Panc1 (cell line): ENCODE measurements around the gene KMT5C. TPM values are rescaled to one million over a fixed set of nuclear protein-coding genes. Genes with fewer than 3 reads are reported as not detected.

Experiments
- ATAC-seq: fragments of 200-7000 bp; cut with Tn5 transposase; 2 replicates; pipeline ENCODE4 v1.9.1; 2020; ENCODE audit warnings: mild to moderate bottlenecking, moderate library complexity
- BruUV-seq: library from RNA; stranded (reverse); fragments of 400-500 nt; replicated peaks from 2 replicates; lab custom pipeline; 2021; lab: Mats Ljungman, UMichigan
- CTCF ChIA-PET: fragments of 300-600 bp; sonication (Branson Sonifier 250); formaldehyde crosslinking; loops from one replicate; lab custom pipeline; 2022; ENCODE audit warnings: antibody characterized with exemption; lab: Charles Lee
- POLR2A ChIA-PET: fragments of 300-600 bp; sonication (Branson Sonifier 250); formaldehyde crosslinking; loops from one replicate; lab custom pipeline; 2022; ENCODE audit warnings: antibody characterized with exemption; lab: Charles Lee
- DNase-seq: peaks from one replicate; pipeline ENCODE4 v3.0.0-alpha.2; 2010; ENCODE audit warnings: low read depth, low spot score
- H3K27ac ChIP-seq: 2 replicates; pipeline ENCODE4 v1.5.1; 2011; ENCODE audit warnings: mild to moderate bottlenecking, low read length, inconsistent platforms
- H3K27me3 ChIP-seq: fragments of 200-500 bp; sonication (Bioruptor generic); 2 replicates; pipeline ENCODE4 v1.6.0; 2014; ENCODE audit warnings: low read length, inconsistent platforms; ENCODE audit not compliant: control insufficient read depth, insufficient read depth
- H3K36me3 ChIP-seq: fragments of 200-500 bp; sonication (Bioruptor generic); 2 replicates; pipeline ENCODE4 v1.5.1; 2014; ENCODE audit warnings: inconsistent platforms, mild to moderate bottlenecking, low read length, moderate library complexity; ENCODE audit not compliant: control insufficient read depth, insufficient read depth
- H3K4me1 ChIP-seq: 2 replicates; pipeline ENCODE4 v1.5.1; 2011; ENCODE audit warnings: inconsistent platforms, mild to moderate bottlenecking, low read length, moderate library complexity; ENCODE audit not compliant: control insufficient read depth, insufficient read depth
- H3K4me3 ChIP-seq, 2 experiments: 2 replicates each; pipeline ENCODE4 v1.5.1; 2011 to 2012; ENCODE audit warnings: low read depth in 2 of 2, low read length in 2 of 2, mild to moderate bottlenecking in 2 of 2, inconsistent platforms in 1 of 2, moderate library complexity in 1 of 2
- H3K9me3 ChIP-seq: fragments of 200-500 bp; sonication (Bioruptor generic); 2 replicates; pipeline ENCODE4 v1.5.1; 2014; ENCODE audit warnings: low read depth, mild to moderate bottlenecking, inconsistent platforms, low read length, moderate library complexity; ENCODE audit not compliant: control insufficient read depth, insufficient read depth
- POLR2AphosphoS5 ChIP-seq: IDR thresholded peaks from 2 replicates; pipeline ENCODE4 v1.6.1; 2012; ENCODE audit warnings: mild to moderate bottlenecking, low read depth, low read length, moderate library complexity
- SIN3A ChIP-seq: IDR thresholded peaks from 2 replicates; pipeline ENCODE4 v1.6.1; 2012; ENCODE audit warnings: low read depth, mild to moderate bottlenecking, low read length, moderate library complexity, borderline replicate concordance; ENCODE audit not compliant: insufficient read depth
- TCF7L2 ChIP-seq: IDR thresholded peaks from 2 replicates; pipeline ENCODE4 v1.6.1; 2011; ENCODE audit warnings: mild to moderate bottlenecking, low read depth, low read length, inconsistent platforms
- in situ Hi-C: cut with HindIII; loops from 2 replicates; pipeline ENCODE4 v1.10.0; 2016; ENCODE audit warnings: low sequenced_read_pairs, low pct_unique_long_range_greater_than_20kb
- intact Hi-C: fragments of 100-400 bp; cut with micrococcal nuclease; formaldehyde crosslinking; loops from one replicate; pipeline ENCODE4 v1.10.0; 2022; ENCODE audit not compliant: unreplicated experiment
- total RNA-seq: library from RNA; stranded (reverse); gene quantifications from one replicate; pipeline ENCODE4 v1.2.1, GENCODE V29; 2021; ENCODE audit not compliant: unreplicated experiment
- TF ChIP-seq, protein P1 (sequence below), 2 experiments: IDR thresholded peaks; 2 replicates each; pipeline ENCODE4 v1.6.1; 2011 to 2012; ENCODE audit warnings: low read depth in 2 of 2, control low read depth in 1 of 2, low read length in 1 of 2, mild to moderate bottlenecking in 1 of 2, moderate library complexity in 1 of 2; ENCODE audit not compliant: insufficient read depth in 1 of 2

KMT5C gene
- total RNA-seq, 1 experiment from 2014 or later = 30.6 TPM

GRCh38 chr19:55383279-55384130, 43.8 kb downstream of the KMT5C start:
- DNase-seq (no peak), ATAC-seq (peak; percentile 63)
- H3K4me3 ChIP-seq = peak overlapping the region; percentile 75 to 98
- peaks cover 16% of the 10 kb centered on the region for H3K36me3 ChIP-seq
- no peaks in the 10 kb centered on the region for H3K27me3 ChIP-seq
- ChIA-PET CTCF (interaction anchor here (0.5 to 1.4 kb wide), 8 partner anchors 71 to 908 kb away, joined by 3 to 7 read pairs (median 4); no protein-coding TSS in a partner anchor), POLR2A (interaction anchor here (0.6 to 1.4 kb wide), 3 partner anchors 44 to 434 kb away, joined by 3 to 7 read pairs (median 3); partner anchors contain the start of gene KMT5C)
- peak overlapping the region; percentile 45 for H3K27ac ChIP-seq
- intact Hi-C loops (no loop called here), in situ Hi-C loops (no loop called here)
- peaks cover 21% of the 10 kb centered on the region for H3K4me1 ChIP-seq
- H3K9me3 ChIP-seq = no peaks in the 10 kb centered on the region
- TSS peak; percentile 63 for BruUV-seq
- TF ChIP-seq SIN3A (no peak), POLR2AphosphoS5 (0 out of 2 replicates have a peak, but pooled peaks have one; percentile 48), TCF7L2 (no peak)
- TF ChIP-seq, protein P1, sequence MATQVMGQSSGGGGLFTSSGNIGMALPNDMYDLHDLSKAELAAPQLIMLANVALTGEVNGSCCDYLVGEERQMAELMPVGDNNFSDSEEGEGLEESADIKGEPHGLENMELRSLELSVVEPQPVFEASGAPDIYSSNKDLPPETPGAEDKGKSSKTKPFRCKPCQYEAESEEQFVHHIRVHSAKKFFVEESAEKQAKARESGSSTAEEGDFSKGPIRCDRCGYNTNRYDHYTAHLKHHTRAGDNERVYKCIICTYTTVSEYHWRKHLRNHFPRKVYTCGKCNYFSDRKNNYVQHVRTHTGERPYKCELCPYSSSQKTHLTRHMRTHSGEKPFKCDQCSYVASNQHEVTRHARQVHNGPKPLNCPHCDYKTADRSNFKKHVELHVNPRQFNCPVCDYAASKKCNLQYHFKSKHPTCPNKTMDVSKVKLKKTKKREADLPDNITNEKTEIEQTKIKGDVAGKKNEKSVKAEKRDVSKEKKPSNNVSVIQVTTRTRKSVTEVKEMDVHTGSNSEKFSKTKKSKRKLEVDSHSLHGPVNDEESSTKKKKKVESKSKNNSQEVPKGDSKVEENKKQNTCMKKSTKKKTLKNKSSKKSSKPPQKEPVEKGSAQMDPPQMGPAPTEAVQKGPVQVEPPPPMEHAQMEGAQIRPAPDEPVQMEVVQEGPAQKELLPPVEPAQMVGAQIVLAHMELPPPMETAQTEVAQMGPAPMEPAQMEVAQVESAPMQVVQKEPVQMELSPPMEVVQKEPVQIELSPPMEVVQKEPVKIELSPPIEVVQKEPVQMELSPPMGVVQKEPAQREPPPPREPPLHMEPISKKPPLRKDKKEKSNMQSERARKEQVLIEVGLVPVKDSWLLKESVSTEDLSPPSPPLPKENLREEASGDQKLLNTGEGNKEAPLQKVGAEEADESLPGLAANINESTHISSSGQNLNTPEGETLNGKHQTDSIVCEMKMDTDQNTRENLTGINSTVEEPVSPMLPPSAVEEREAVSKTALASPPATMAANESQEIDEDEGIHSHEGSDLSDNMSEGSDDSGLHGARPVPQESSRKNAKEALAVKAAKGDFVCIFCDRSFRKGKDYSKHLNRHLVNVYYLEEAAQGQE (IDR thresholded peaks at IDR 0.05; ENCODE audit: insufficient read depth in 1 of 2, low read depth in 2 of 2, low read length in 1 of 2) = no peak

- POLR2A ChIA-PET = interaction anchor here (0.6 to 1.4 kb wide), 4 partner anchors 33 to 280 kb away, joined by 3 read pairs; partner anchors contain the start of gene KMT5C
- peaks cover 22% of the 10 kb centered on the region for H3K36me3 ChIP-seq
- H3K27me3 ChIP-seq = no peaks in the 10 kb centered on the region
- BruUV-seq = no TSS peak
- in situ Hi-C loops (no loop called here), intact Hi-C loops (no loop called here)
- ATAC-seq (peak; percentile 28), DNase-seq (no peak)
- no peaks in the 10 kb centered on the region for H3K9me3 ChIP-seq
- peaks cover 30% of the 10 kb centered on the region for H3K4me1 ChIP-seq
- TF ChIP-seq, protein P1 (IDR thresholded peaks at IDR 0.05; ENCODE audit: insufficient read depth in 1 of 2, low read depth in 2 of 2, low read length in 1 of 2) = no peak
- peak; percentile 17; the same call in 1 of the 2 replicates for TF ChIP-seq POLR2AphosphoS5
- peak within 1 kb of the TSS; percentile 75 to 98 for H3K4me3 ChIP-seq
- H3K27ac ChIP-seq = peak within 1 kb of the TSS; percentile 97
- CTCF ChIA-PET = interaction anchor here (0.6 to 1.4 kb wide), 6 partner anchors 70 to 909 kb away, joined by 3 to 7 read pairs (median 6); no protein-coding TSS in a partner anchor
Observed at GRCh38 chr19:55384131-55384919, 44.6 kb downstream of the KMT5C start, which contains the start of gene TMEM238. TMEM238 (minus strand) TSS chr19:55384292; CDS start chr19:55384259, 33 bp downstream.
